Caco-2 (cell line): Measurements from ENCODE around the gene GAS7. TPM values are rescaled to one million over a fixed set of nuclear protein-coding genes. Genes with fewer than 3 reads are reported as not detected.

Experiments used
- BruUV-seq: library from RNA; stranded (reverse); fragments of 400-500 nt; replicated peaks from 2 replicates; lab custom pipeline; 2021; lab: Mats Ljungman, UMichigan
- CTCF ChIA-PET: fragments of 300-600 bp; sonication (Branson Sonifier 250); formaldehyde crosslinking; loops from one replicate; lab custom pipeline; 2022; ENCODE audit warnings: antibody characterized with exemption; lab: Charles Lee
- POLR2A ChIA-PET: fragments of 300-600 bp; sonication (Branson Sonifier 250); formaldehyde crosslinking; loops from one replicate; lab custom pipeline; 2022; ENCODE audit warnings: antibody characterized with exemption; lab: Charles Lee
- DNase-seq, 2 experiments: peaks; one replicate each; pipeline versions ENCODE4 v3.0.0 to v3.0.0-alpha.2; 2020 to 2022
- H3K27me3 ChIP-seq: replicated peaks from 2 replicates; pipeline ENCODE4 v1.6.0; 2011; ENCODE audit warnings: low read length; ENCODE audit not compliant: control insufficient read depth, insufficient read depth
- H3K36me3 ChIP-seq: 2 replicates; pipeline ENCODE4 v1.5.1; 2011; ENCODE audit warnings: low read length; ENCODE audit not compliant: control insufficient read depth, insufficient read depth
- H3K4me1 ChIP-seq: fragments of 250-450 bp; sonication (Bioruptor Pico); 2 replicates; pipeline ENCODE4 v1.5.1; 2020; ENCODE audit warnings: mild to moderate bottlenecking
- H3K4me3 ChIP-seq: 2 replicates; pipeline ENCODE4 v1.5.1; 2011; ENCODE audit warnings: low read depth, mild to moderate bottlenecking, control low read depth, low read length
- H3K9me3 ChIP-seq: fragments of 250-450 bp; sonication (Bioruptor Pico); 2 replicates; pipeline ENCODE4 v1.5.1; 2020; ENCODE audit warnings: mild to moderate bottlenecking, moderate library complexity
- H3K27ac Mint-ChIP-seq: one replicate; pipeline ENCODE4 v1.8.0; 2022; ENCODE audit warnings: mixed read lengths; ENCODE audit not compliant: unreplicated experiment
- H3K27me3 Mint-ChIP-seq: one replicate; pipeline ENCODE4 v1.8.0; 2022; ENCODE audit warnings: mixed read lengths; ENCODE audit not compliant: insufficient read depth, unreplicated experiment
- H3K36me3 Mint-ChIP-seq: one replicate; pipeline ENCODE4 v1.8.0; 2022; ENCODE audit warnings: mild to moderate bottlenecking, mixed read lengths; ENCODE audit not compliant: insufficient read depth, unreplicated experiment
- H3K4me1 Mint-ChIP-seq: one replicate; pipeline ENCODE4 v1.8.0; 2022; ENCODE audit warnings: low read depth, mixed read lengths; ENCODE audit not compliant: unreplicated experiment
- H3K4me3 Mint-ChIP-seq: one replicate; pipeline ENCODE4 v1.8.0; 2022; ENCODE audit warnings: mild to moderate bottlenecking, moderate library complexity, mixed read lengths; ENCODE audit not compliant: unreplicated experiment
- H3K9me3 Mint-ChIP-seq: one replicate; pipeline ENCODE4 v1.8.0; 2022; ENCODE audit warnings: mixed read lengths; ENCODE audit not compliant: unreplicated experiment
- CTCF ChIP-seq, 2 experiments: fragments of 200-600 bp in 1 of 2; IDR thresholded peaks; 1 replicate in 1 of 2; 2 replicates in 1 of 2; pipeline versions ENCODE4 v1.5.1 to v1.8.0; 2011 to 2022; ENCODE audit warnings: antibody characterized with exemption in 1 of 2, control low read depth in 1 of 2, inconsistent platforms in 1 of 2, low read depth in 1 of 2, low read length in 1 of 2, mild to moderate bottlenecking in 1 of 2, moderate library complexity in 1 of 2; ENCODE audit not compliant: insufficient read depth in 1 of 2, severe bottlenecking in 1 of 2, unreplicated experiment in 1 of 2
- intact Hi-C: fragments of 100-400 bp; cut with micrococcal nuclease; formaldehyde crosslinking; loops from one replicate; pipeline ENCODE4 v1.10.0; 2022; ENCODE audit not compliant: unreplicated experiment
- total RNA-seq: library from RNA; stranded (reverse); gene quantifications from 2 replicates; pipeline ENCODE4 v1.2.3, GENCODE V29; 2022

GAS7 gene
- total RNA-seq, 1 experiment from 2014 or later: 0.34 TPM

- no peaks in the 10 kb centered on the region for H3K4me1 Mint-ChIP-seq
- POLR2A ChIA-PET: no interaction called here
- Histone ChIP-seq H3K4me3 (no peak overlapping the region), H3K36me3 (no peaks in the 10 kb centered on the region), H3K27me3 (no peaks in the 10 kb centered on the region), H3K9me3 (no peaks in the 10 kb centered on the region), H3K4me1 (no peaks in the 10 kb centered on the region)
- BruUV-seq: no TSS peak
- H3K27me3 Mint-ChIP-seq: peaks cover 2% of the 10 kb centered on the region
- CTCF ChIA-PET: no interaction called here
- no peak for TF ChIP-seq CTCF (IDR thresholded peaks at IDR 0.05; ENCODE audit: insufficient read depth in 1 of 2, low read depth in 1 of 2, low read length in 1 of 2, severe bottlenecking in 1 of 2, unreplicated experiment in 1 of 2)
- H3K36me3 Mint-ChIP-seq: no peaks in the 10 kb centered on the region
- intact Hi-C loops: no loop called here
- no peak for DNase-seq
- no peak overlapping the region for H3K4me3 Mint-ChIP-seq
- H3K27ac Mint-ChIP-seq: no peak overlapping the region
- no peaks in the 10 kb centered on the region for H3K9me3 Mint-ChIP-seq
Observed at GRCh38 chr17:10071141-10071540, 127.3 kb downstream of the GAS7 start.

GRCh38 chr17:10070690-10071089 lies 127.7 kb downstream of the GAS7 start:
- no TSS peak for BruUV-seq
- no peaks in the 10 kb centered on the region for H3K9me3 ChIP-seq
- Mint-ChIP-seq H3K36me3 (no peaks in the 10 kb centered on the region), H3K4me3 (no peak overlapping the region), H3K27ac (no peak overlapping the region), H3K9me3 (no peaks in the 10 kb centered on the region), H3K27me3 (peaks cover 2% of the 10 kb centered on the region), H3K4me1 (no peaks in the 10 kb centered on the region)
- DNase-seq: no peak
- intact Hi-C loops: no loop called here
- H3K4me3 ChIP-seq: no peak overlapping the region
- ChIA-PET POLR2A (no interaction called here), CTCF (no interaction called here)
- no peaks in the 10 kb centered on the region for H3K4me1 ChIP-seq
- H3K36me3 ChIP-seq: no peaks in the 10 kb centered on the region
- TF ChIP-seq CTCF (IDR thresholded peaks at IDR 0.05; ENCODE audit: insufficient read depth in 1 of 2, low read depth in 1 of 2, low read length in 1 of 2, severe bottlenecking in 1 of 2, unreplicated experiment in 1 of 2): no peak
- H3K27me3 ChIP-seq: no peaks in the 10 kb centered on the region

- no peaks in the 10 kb centered on the region for H3K36me3 Mint-ChIP-seq
- H3K9me3 Mint-ChIP-seq: no peaks in the 10 kb centered on the region
- no peaks in the 10 kb centered on the region for H3K4me1 Mint-ChIP-seq
- H3K27me3 Mint-ChIP-seq: peaks cover under 1% of the 10 kb centered on the region
- intact Hi-C loops: no loop called here
- no peak overlapping the region for H3K27ac Mint-ChIP-seq
- Histone ChIP-seq H3K4me1 (no peaks in the 10 kb centered on the region), H3K9me3 (no peaks in the 10 kb centered on the region), H3K4me3 (no peak overlapping the region), H3K27me3 (no peaks in the 10 kb centered on the region), H3K36me3 (no peaks in the 10 kb centered on the region)
- BruUV-seq: no TSS peak
- ChIA-PET POLR2A (no interaction called here), CTCF (no interaction called here)
- TF ChIP-seq CTCF (IDR thresholded peaks at IDR 0.05; ENCODE audit: insufficient read depth in 1 of 2, low read depth in 1 of 2, low read length in 1 of 2, severe bottlenecking in 1 of 2, unreplicated experiment in 1 of 2): no peak
- no peak for DNase-seq
- no peak overlapping the region for H3K4me3 Mint-ChIP-seq
Observed at GRCh38 chr17:10069301-10069700, 129.1 kb downstream of the GAS7 start.
